B cell (primary cell): ENCODE data around the gene ARHGAP6.

ENCODE experiments used
- CTCF ChIP-seq: fragments of 200-600 bp; IDR thresholded peaks from one replicate; pipeline ENCODE4 v1.8.0; 2022; ENCODE audit warnings: antibody characterized with exemption, mild to moderate bottlenecking
- EZH2 ChIP-seq: IDR thresholded peaks from 2 replicates; pipeline ENCODE4 v1.6.1; 2012; ENCODE audit warnings: borderline replicate concordance, low read depth, mild to moderate bottlenecking, moderate library complexity, low read length; ENCODE audit not compliant: insufficient read depth, poor library complexity, severe bottlenecking

- TF ChIP-seq CTCF: no peak
- TF ChIP-seq EZH2: no peak
These were observed 38.1 kb upstream of the ARHGAP6 start for GRCh38 chrX:11703855-11704254.
